Fibroblast of mammary gland (primary cell): Measurements from ENCODE around the gene SHROOM4.

Source experiments
- DNase-seq: peaks from one replicate; pipeline ENCODE4 v3.0.0-alpha.2; 2010; ENCODE audit warnings: low read depth
- H3K4me3 ChIP-seq: 2 replicates; pipeline ENCODE4 v1.5.1; 2011; ENCODE audit warnings: low read depth, mild to moderate bottlenecking, low read length, moderate library complexity; ENCODE audit not compliant: control insufficient read depth
- TF ChIP-seq, protein P1 (sequence below): conservative IDR thresholded peaks from 2 replicates; pipeline ENCODE4 v1.5.1; 2011; ENCODE audit warnings: low read depth, low read length, inconsistent platforms; ENCODE audit not compliant: control insufficient read depth, insufficient read depth

The SHROOM4 gene

DNA sequence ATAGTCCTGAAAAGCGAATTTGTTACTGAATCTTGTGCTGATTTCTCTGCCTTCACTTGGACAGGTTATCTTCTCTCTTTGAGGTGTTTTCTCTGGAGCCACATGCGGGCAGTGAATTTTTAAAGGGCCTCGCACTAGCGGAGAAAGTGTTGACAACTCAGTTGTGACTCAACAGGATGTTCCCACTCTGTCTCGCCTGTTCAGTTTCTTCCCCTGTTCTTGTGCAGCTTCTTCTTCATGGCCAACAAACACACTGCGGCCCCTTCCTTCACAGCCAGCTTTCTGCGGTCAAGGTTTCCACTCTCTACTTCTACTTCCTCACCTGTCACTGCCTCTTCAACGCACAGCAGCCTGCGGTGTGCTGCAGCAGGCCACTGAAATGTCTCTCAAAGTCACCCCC lies 1.1 kb upstream of the SHROOM4 start:
- peak; percentile 42 for DNase-seq

DNA sequence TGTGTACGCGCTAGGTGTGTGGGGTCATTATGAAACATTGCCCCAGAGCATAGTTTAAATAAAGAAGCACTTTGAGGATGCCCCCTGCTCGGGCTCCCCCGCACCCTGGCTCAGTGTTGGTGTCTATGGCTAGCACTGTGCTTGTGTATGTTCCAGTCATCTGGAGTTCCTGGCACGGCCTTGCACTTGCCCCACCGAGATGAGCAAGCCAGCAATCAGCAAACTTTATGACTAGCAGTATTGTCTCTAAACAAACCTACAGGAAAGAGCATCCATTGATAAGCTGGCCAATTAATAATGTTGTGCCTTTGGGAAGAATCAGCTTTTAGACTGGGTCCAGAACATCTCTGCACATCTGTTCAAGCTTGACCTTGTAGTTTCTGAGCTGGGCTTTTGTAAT lies 707 bp upstream of the SHROOM4 start:
- H3K4me3 ChIP-seq: peak overlapping the region; percentile 51
- DNase-seq: peak; percentile 44
- TF ChIP-seq, protein P1, sequence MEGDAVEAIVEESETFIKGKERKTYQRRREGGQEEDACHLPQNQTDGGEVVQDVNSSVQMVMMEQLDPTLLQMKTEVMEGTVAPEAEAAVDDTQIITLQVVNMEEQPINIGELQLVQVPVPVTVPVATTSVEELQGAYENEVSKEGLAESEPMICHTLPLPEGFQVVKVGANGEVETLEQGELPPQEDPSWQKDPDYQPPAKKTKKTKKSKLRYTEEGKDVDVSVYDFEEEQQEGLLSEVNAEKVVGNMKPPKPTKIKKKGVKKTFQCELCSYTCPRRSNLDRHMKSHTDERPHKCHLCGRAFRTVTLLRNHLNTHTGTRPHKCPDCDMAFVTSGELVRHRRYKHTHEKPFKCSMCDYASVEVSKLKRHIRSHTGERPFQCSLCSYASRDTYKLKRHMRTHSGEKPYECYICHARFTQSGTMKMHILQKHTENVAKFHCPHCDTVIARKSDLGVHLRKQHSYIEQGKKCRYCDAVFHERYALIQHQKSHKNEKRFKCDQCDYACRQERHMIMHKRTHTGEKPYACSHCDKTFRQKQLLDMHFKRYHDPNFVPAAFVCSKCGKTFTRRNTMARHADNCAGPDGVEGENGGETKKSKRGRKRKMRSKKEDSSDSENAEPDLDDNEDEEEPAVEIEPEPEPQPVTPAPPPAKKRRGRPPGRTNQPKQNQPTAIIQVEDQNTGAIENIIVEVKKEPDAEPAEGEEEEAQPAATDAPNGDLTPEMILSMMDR: no peak

More for the DNA sequence above, 1.1 kb upstream of the SHROOM4 start:
- H3K4me3 ChIP-seq: no peak overlapping the region
- TF ChIP-seq, protein P1: no peak

DNA sequence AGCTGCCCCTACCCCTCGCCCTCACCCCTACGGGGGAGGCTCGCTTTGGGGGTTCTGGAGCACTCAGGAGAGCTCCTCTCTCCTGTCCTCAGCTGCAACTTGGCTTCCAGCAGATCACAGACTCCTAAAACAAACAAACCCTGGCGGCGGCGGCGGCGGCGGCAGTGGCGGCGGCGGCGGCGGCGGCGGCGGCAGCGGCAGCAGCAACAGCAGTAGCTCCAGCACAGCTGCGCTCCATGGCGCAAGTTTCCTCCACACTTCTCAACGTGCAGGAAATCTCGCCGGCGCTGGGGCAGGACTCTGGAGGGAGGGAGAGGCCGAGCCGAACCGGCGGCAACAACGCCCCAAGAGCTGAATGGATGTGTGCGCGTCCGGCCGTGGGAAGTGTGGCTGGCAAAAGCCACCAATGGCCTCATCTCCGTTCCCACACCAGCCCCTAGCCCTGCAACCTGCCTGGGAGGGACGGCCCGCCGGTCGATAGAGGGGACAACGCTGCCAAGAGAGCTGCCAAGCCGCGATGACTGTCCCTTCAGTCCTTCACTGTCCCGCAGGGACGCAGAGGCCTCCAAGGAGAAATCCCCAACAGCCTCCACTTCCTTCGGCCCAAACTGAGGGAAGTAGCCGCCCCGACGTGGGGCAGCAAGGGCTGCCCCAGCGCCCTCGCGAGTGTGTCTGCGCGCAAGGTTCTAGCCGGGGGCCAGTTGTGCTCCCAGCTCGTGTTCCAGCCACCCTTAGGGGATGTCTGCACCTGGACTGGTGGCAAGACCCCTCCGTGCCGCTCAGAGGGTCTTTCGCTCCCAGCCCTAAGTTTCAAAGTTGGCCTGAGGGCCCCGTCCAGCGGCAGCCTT lies 775 bp downstream of the SHROOM4 start:
- peak; percentile 38 for DNase-seq
- TF ChIP-seq, protein P1: no peak
- H3K4me3 ChIP-seq: peak overlapping the region; percentile 51

GRCh38 chrX:50805276-50805675 lies 8.7 kb downstream of the SHROOM4 start:
- H3K4me3 ChIP-seq: no peak overlapping the region
- no peak for DNase-seq
- TF ChIP-seq, protein P1: no peak

DNA sequence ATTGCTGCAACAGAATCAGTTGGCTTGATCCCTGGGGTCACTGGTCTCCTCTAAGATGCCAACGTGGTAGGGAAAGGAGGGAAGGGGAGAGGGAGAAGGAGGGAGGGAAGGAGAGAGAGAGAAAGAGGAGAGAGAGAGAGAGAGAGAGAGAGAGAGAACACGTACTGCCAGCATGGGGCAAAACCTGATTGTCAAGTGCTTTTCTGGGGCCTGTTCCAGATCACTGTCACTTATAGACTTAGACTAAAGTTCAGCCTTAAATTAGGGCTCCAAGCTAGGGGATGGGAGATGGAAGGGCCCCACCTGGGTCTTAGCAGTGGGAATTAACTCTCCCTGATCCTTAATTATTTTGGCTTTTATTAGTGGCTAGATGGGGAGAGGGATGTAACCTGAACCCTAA lies 12.9 kb downstream of the SHROOM4 start:
- H3K4me3 ChIP-seq: no peak overlapping the region
- no peak for DNase-seq
- TF ChIP-seq, protein P1: no peak

DNA sequence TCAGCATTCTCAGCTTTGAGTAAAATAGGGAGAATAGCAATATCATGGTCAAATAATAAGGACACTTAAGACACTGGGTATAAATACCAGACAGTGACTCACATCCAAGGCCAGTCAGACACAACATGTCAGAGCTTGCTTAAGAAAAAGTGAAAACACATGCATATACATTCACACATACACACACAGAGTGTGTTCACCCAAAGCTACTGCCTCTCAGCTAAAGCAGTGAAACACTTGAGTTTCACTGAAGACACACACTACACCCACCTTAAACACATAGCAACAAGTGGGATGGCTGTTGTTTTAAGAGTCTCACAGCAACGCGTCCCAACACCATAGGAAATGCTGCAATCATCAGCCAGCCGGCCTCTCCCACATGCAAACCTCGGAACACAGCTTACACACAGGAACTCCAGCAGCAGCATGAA lies 14.4 kb downstream of the SHROOM4 start:
- TF ChIP-seq, protein P1: no peak
- DNase-seq: peak; percentile 67
- no peak overlapping the region for H3K4me3 ChIP-seq
